Measurements from ENCODE around the gene HAUS1.
"Not testable (repeated sequence)": the region's sequence is repeated elsewhere in the genome, so short reads cannot be mapped to it uniquely, and the experiment has no call there.

Gene HAUS1

DNA sequence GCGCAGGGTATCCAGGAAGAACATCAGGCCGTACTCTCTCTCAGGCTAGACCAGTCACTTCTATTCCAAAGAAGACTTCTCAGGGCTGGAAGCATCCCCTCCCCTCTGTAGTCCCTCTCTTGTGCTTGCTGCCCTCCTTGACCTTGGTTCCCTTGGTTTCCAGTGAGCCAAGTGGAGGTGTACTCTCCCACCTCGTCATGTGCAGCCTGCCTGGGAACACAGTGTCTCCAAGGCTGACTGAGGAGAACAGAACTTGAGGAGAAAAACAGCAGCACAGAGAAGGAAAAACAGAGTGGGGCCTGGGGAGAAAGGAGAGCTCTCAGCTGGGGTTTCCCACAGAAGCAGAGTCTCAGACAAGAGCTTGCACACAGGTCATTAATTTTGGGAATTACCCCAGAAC is 52.7 kb downstream of the HAUS1 start:
- no peak for DNase-seq (ENCODE audit: low spot score)

DNA sequence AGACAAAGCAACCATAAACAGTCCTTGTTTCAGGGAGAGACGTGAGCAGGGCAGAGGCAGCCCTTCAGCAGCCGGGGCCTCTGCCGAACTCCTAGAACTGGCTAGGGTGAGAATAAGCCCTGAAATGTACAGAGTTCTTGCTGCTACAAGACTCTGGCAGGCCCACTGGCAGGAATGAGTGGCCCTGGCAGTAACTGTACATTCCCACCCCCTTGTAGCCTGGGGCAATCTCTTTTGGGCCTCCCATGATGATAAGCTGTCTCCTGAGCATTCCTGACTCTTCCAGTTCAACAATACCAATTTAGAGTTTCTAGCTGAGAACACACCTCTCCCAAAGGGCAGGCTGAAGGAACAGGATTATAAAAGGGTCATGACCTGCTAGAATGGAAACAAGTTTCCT is 54.3 kb downstream of the HAUS1 start:
- no peak for DNase-seq (ENCODE audit: low spot score)

DNA sequence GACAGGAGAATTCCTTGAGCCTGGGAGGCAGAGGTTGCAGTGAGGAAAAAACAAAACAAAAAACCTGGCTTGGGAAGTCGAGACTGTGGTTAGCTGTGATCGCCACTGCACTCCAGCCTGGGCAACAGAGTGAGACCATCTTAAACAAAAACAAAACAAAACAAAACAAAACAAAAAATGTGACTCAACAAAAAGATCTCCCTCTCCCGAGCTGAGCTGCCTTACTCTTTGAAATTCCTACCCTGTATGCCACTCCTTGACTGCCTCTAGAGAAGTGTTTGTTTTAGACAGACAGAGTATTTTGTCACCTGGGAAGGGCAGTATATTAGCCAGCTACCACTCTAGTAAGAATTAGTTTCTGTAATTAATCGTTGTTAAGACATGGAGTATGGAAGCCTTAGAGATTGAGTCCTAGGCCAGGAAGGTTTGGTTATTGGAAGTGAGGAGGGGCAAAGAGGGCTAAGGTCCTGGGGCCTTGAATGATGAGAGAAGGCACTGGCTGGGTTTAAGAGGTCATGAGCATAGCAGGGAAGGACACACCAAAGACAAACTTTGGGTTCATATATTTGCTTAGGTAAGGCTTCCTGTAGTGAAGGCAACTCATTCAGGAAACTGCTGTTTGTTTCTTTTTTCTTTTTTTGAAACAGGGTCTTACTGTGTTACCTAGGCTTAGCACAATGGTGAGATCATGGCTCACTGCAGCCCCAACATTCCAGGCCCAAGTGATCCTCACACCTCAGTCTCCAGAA is 56.0 kb downstream of the HAUS1 start:
- no peak for DNase-seq (ENCODE audit: low spot score)

DNA sequence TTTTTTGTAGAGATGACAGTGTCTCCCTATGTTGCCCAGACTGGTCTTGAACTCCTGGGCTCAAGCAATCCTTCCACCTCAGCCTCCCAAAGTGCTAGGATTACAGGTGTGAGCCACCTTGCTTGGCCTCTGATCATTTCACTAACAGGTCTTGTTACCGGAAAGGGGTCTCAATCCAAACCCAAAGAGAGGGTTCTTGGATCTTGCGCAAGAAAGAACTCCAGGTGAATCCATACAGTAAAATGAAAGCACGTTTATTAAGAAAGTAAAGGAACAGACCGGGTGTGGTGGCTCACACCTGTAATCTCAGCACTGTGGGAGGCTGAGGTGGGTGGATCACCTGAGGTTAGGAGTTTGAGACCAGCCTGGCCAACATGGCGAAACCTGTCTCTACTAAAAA is 56.7 kb downstream of the HAUS1 start:
- DNase-seq (ENCODE audit: low spot score), result not testable (repeated sequence)

DNA sequence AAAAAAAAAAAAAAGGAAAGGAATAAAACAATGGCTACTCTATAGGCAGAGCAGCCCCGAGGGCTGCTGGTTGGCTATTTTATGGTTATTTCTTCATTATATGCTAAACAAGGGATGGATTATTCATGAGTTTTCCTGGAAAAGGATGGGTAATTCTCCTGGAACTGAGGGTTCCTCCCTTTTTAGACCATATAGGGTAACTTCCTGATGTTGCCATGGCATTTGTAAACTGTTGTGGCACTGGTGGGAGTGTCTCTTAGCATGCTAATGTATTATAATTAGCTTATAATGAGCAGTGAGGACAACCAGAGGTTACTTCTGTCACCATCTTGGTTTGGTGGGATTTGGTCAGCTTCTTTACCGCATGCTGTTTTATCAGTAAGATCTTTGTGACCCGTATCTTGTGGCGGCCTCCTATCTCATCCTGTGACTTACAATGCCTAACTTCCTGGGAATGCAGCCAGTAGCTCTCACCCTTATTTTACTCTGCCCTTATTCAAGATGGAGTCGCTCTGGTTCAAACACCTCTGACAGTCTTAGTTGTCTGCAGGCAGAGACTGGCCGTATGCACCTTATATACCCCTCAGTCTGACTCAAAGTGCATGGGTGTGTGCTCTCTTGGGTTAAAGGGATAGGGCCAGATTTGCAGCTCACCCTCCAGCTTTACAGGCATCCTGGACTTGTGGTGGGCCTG is 57.7 kb downstream of the HAUS1 start:
- DNase-seq (ENCODE audit: low spot score), result no peak

DNA sequence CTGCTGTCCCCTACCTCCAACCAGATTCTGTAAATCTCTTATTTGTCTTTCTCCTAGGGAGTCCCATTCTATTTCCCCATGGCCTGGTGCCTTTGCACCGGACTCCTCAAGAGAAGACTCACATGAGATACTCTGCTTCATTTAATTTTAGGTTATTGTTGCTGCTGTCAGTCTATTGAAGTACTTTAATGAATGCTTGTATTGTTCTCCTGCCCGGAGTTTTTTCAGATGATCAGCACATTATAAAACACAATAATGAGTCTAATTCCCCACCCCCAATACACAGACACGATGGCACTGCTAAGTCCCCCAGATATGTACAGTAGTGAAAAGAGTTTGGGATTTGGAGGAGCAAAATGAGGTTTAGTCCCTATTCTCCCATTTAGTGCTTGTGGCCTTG is 58.9 kb downstream of the HAUS1 start:
- DNase-seq (ENCODE audit: low spot score), result peak; percentile 40

DNA sequence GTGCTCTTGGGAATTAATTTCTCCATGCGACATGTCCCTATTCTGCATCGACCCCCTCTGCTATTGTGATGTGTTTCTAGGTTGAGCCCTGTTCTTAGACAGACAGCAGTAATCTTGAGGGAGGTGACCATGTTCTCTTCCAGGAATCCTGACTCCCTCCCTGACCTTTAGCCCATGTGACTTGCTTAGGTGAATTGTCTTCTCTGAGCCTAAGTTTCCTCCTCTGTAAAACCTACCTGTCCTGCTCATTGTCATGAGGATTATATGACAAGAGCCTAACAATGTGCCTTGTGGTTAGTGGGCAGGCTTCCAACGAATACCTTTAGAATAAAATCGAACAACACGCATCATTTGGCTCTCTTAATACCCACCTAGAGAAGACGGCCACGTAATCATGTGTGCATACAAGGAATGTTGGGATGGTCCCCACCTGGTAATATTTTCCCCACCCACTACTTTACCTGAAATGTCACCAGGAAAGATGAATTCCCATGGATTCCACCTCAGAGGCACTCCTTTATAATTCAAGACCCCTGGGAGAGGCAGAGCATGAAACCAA is 59.8 kb downstream of the HAUS1 start:
- no peak for DNase-seq (ENCODE audit: low spot score)

DNA sequence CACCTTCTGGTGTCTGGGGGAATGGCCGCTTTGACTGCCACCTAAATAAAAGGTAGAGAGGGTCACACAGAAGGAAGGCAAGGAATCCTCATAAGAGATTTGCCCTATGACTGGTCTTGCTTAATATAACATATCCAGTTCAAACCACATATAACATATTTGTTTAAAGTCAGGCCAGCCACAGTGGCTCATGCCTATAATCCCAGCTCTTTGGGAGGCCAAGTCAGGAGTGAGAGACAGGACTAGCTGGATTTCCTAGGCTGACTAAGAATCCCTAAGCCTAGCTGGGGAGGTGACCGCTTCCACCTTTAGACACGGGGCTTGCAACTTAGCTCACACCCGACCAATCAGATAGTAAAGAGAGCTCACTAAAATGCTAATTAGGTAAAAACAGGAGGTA is 60.3 kb downstream of the HAUS1 start:
- DNase-seq (ENCODE audit: low spot score), result not testable (repeated sequence)

DNA sequence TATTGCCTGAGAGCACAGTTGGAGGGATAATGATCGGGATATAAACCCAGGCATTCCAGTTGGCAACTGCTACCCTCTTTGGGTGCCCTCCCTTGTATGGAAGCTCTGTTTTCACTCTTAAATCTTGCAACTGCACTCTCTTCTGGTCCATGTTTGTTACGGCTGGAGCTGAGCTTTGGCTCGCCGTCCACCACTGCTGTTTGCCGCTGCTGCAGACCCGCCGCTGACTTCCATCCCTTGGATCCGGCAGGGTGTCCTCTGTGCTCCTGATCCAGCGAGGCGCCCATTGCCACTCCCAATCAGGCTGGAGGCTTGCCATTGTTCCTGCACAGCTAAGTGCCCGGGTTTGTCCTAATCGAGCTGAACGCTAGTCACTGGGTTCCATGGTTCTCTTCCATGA is 60.7 kb downstream of the HAUS1 start:
- no peak for DNase-seq (ENCODE audit: low spot score)

DNA sequence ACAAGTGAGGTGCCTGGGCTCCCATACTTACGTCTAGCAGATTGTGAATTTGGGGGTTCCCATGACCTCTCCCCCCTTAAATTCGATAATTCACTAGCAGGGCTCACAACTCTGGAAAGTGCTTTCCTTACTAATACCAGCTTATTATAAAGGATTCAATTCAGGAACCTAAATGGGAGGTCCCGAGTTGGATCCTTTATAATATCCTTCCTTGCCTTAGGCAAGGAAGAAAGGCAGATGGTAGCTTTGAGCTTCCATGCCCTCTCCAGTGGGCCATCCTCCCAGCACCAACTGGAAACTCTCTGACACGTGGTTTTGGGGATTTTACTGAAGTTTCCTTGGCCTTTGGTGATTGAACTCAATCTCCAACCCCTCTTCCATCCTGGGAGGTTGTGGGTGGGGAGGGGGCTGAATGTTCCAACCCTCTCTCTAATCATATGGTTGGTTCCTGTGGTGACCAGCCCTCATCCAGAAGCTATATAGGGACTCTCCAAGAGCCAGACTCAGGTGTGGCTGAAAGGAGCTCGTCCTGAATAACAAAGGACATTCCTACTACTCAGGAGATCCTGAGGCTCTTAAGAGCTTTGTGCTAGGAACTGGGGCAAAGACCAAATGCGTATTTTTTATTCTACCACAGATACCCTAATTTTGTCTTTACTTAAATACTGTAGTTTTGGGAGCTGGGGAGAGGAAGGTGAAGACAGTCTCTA is 62.2 kb downstream of the HAUS1 start:
- DNase-seq (ENCODE audit: low spot score), result peak; percentile 55

DNA sequence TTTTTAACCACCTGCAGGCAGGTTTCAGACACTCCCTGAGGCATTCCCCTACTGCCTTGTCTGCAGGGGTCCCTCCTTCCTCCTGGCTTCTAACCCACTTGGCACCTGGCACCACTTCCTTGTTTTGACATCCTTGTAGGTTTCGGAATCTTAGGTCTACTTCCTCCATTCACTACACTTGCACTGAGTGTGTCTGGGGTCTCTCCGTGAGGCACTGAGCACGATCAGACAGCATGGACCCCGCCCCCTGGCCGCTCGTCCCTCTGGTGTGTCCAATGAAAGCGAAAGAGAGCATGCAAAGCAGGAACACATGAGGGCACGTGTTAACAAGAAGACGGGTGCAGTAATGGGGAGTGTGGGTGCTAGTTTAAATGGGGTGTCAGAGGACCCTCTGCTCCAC is 63.8 kb downstream of the HAUS1 start:
- no peak for DNase-seq (ENCODE audit: low spot score)

DNA sequence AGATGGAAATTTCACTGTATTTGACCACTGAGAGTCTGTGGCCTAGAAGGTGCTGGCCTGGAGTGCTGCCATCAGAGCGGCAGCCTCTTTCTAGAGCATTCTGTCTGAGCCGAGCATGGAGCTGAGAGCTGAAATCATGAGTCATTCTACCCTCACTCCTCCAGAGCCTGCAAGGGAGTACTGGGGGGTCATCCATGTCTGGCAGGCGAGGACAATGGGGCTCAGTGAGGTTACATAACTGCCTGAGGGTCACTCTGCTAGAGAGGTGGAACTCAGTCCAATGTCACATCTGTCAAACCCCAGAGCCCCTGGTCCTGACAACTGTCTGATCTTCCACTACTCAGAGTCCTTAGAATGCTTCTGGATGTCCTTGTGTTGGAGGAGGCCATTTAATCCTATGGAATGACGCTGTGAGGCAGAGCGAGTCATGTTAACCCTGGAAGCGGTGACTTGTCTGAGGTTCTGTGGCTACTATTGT is 65.3 kb downstream of the HAUS1 start:
- peak; percentile 37 for DNase-seq (ENCODE audit: low spot score)

DNA sequence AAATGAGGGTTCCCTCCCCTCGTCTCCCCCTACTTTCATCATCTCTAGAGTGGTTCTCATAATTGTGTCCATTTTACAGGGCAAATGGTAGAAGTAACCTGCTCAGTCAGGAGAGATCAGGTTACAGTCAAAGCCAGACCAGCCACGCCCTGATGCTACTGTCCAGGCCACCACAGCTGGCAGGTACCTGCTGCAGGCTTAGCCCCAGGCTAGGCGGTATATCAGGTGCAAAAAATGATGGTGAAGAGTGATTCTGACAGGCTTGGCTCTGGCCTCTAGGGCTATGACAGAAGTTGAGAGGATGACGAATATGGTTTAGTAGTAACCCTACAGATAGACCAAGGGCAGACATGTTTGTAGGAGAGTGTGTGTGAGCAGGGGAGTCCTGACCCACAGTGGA is 67.1 kb downstream of the HAUS1 start:
- no peak for DNase-seq (ENCODE audit: low spot score)

DNA sequence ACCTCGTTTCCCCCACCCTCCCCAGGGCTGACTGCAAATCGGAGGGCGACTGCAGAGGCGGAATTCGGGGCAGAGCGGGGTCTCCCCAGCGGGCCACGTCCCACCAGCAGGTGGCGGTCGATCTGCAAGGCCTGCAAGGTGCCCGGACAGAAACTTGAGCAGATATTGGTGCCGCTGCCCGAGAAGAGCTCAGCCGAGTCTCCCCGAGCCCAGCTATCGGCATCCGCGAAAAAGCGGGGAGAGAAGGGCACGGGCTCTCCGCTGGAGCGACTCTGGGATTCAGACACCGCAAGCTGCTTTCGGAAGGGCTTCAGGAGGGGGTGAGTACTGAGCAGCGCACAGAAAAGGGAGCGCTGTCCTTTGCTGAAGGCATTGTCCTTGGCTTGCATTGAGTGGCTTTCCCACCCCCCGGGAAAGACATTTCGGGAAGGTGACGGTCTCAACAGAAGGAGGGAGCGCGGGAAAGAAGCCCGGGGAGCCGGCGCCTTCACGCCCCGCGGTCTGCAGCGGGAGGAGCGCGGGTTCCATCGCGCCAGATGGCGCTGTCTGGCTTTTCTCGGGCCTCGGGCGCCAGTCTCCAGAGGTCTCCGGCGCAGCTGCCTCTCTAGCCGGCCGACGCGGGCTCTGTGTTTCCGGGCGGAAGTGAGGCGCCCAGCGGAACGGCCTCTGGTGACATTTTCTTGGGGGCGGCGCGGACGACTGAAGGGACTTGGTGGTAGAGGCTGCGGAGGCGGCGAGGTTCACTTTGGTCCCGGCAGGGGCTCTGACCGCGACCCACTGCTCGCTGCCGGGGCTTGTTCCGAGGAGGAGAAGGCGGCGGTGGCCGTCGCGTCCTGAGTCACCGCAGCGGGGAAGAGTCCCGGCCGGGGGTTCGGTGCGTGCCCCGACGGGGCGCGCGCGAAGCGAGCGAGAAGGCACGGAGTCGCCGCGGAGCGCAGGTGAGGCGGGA is 69.5 kb downstream of the HAUS1 start:
- peak; percentile 85 for DNase-seq (ENCODE audit: low spot score)

DNA sequence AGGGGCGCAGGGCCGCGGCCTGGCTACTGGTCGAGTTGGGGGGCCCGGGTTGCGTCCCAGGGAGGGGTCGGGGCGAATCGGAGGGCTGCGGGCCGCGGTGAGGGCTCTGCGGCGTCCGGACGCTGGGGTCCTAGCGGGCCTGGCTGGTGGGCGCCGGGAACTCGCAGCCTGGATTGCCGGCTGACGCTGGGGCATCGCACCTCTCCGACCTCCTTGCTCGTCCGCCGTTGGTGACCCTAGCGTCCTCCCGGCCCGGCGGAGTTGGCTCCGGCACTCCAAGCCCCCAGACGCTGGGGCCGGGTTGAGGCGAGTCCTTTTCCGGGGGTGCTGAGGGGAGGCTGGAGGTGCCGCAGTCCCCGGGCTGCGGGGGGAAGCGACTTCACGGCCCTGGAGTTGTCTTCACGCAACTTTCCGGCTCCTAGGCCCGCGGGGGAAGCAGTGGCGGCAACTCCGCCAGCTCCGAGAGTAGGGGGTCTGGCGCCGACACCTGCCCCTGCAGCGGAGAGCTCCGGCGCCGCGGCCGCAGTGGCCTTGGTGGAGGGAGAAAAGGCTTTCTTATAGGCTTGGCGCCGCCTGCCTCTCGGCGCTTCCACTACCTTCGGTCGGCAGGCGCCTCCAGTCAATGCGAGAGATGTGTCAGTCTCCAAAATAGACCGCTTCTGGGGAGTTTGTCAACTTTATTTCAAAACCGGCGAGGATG is 70.3 kb downstream of the HAUS1 start:
- no peak for DNase-seq (ENCODE audit: low spot score)

DNA sequence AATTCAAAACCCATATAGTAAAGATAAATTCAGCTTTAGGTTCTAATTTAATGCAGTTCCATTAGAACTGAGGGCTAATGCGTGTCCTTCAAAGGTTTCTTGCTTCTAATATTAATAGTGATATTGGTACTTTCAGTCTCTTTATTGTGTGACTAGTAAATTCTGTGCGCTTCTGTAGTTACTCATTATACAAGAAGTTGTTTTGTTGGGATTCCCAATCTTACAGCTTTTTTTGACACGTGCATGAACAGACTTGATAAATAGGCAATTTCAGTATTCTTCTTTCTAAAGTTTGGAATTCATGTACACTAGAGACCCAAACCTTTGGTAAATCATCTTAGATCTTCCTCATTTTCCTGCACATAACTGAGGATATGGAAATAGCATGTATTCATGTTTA is 71.8 kb downstream of the HAUS1 start:
- DNase-seq (ENCODE audit: low spot score), result no peak

Measured in COLO829 (cell line).